Activated CD8-positive, alpha-beta memory T cell treated with anti-CD3 and anti-CD28 coated beads, Interleukin-2, amount 10 ng/mL, durations not matched to agents 7 days and 5 days (primary cell): ENCODE measurements around the gene SLMAP. TPM values are rescaled to one million over a fixed set of nuclear protein-coding genes. Genes with fewer than 3 reads are reported as not detected.

ENCODE experiments used
- ATAC-seq: fragments of 150-1000 bp; cut with Tn5 transposase; one replicate; pipeline ENCODE4 v1.10.0; 2021; ENCODE audit warnings: moderate library complexity
- CTCF ChIA-PET: fragments of 350-600 bp; sonication (Branson Sonifier 250); formaldehyde crosslinking; loops from one replicate; lab custom pipeline; 2021; ENCODE audit warnings: antibody characterized with exemption; lab: Charles Lee
- DNase-seq: peaks from one replicate; pipeline ENCODE4 v3.0.0-alpha.2; 2020
- H3K27ac Mint-ChIP-seq: one replicate; pipeline ENCODE4 v1.8.0; 2021; ENCODE audit warnings: mild to moderate bottlenecking, mixed read lengths
- H3K27me3 Mint-ChIP-seq: one replicate; pipeline ENCODE4 v1.8.0; 2021; ENCODE audit warnings: mixed read lengths
- H3K36me3 Mint-ChIP-seq: one replicate; pipeline ENCODE4 v1.8.0; 2021; ENCODE audit warnings: mild to moderate bottlenecking, mixed read lengths
- H3K4me1 Mint-ChIP-seq: one replicate; pipeline ENCODE4 v1.8.0; 2021; ENCODE audit warnings: mixed read lengths
- H3K4me3 Mint-ChIP-seq: one replicate; pipeline ENCODE4 v1.8.0; 2021; ENCODE audit warnings: mild to moderate bottlenecking, moderate library complexity, mixed read lengths
- H3K9me3 Mint-ChIP-seq: one replicate; pipeline ENCODE4 v1.8.0; 2022; ENCODE audit warnings: low read depth, mixed read lengths
- total RNA-seq, 2 experiments: library from RNA; stranded (reverse); gene quantifications; one replicate each; pipeline ENCODE4 v1.2.3, GENCODE V29; 2021

SLMAP gene
- total RNA-seq, 2 experiments from 2014 or later: 57.6 to 69.6 TPM

- Mint-ChIP-seq H3K27ac (no peak overlapping the region), H3K36me3 (no peaks in the 10 kb centered on the region), H3K4me3 (no peak overlapping the region), H3K4me1 (peaks cover 3% of the 10 kb centered on the region), H3K27me3 (no peaks in the 10 kb centered on the region), H3K9me3 (no peaks in the 10 kb centered on the region)
- ATAC-seq (no peak), DNase-seq (no peak)
- CTCF ChIA-PET: no interaction called here
Observed at GRCh38 chr3:57966829-57967228, 210.7 kb downstream of the SLMAP start.

GRCh38 chr3:57967590-57967989 lies 211.5 kb downstream of the SLMAP start:
- Mint-ChIP-seq H3K4me3 (no peak overlapping the region), H3K27me3 (no peaks in the 10 kb centered on the region), H3K36me3 (no peaks in the 10 kb centered on the region), H3K27ac (no peak overlapping the region), H3K9me3 (no peaks in the 10 kb centered on the region), H3K4me1 (peaks cover 8% of the 10 kb centered on the region)
- no peak for DNase-seq
- CTCF ChIA-PET: no interaction called here
- no peak for ATAC-seq

GRCh38 chr3:57968501-57968900 lies 212.4 kb downstream of the SLMAP start:
- Mint-ChIP-seq H3K4me1 (peaks cover 8% of the 10 kb centered on the region), H3K4me3 (no peak overlapping the region), H3K36me3 (no peaks in the 10 kb centered on the region), H3K27me3 (no peaks in the 10 kb centered on the region), H3K9me3 (no peaks in the 10 kb centered on the region), H3K27ac (no peak overlapping the region)
- ATAC-seq (no peak), DNase-seq (no peak)
- CTCF ChIA-PET: interaction anchor here (0.6 kb wide), 1 partner anchor 293 kb away, joined by 3 read pairs; no protein-coding TSS in a partner anchor

- CTCF ChIA-PET: no interaction called here
- H3K27me3 Mint-ChIP-seq: no peaks in the 10 kb centered on the region
Observed at GRCh38 chr3:57971975-57972374, 215.9 kb downstream of the SLMAP start.

GRCh38 chr3:57972531-57973111 lies 216.5 kb downstream of the SLMAP start:
- CTCF ChIA-PET: interaction anchor here (1.1 kb wide), 1 partner anchor 35 kb away, joined by 3 read pairs; no protein-coding TSS in a partner anchor
- ATAC-seq (no peak), DNase-seq (no peak)
- Mint-ChIP-seq H3K36me3 (no peaks in the 10 kb centered on the region), H3K4me3 (no peak overlapping the region), H3K4me1 (peaks cover 8% of the 10 kb centered on the region), H3K27ac (no peak overlapping the region), H3K9me3 (no peaks in the 10 kb centered on the region), H3K27me3 (no peaks in the 10 kb centered on the region)

More at GRCh38 chr3:57971975-57972374, 215.9 kb downstream of the SLMAP start:
- H3K9me3 Mint-ChIP-seq: no peaks in the 10 kb centered on the region
- DNase-seq (no peak), ATAC-seq (no peak)
- H3K4me3 Mint-ChIP-seq: no peak overlapping the region
- H3K27ac Mint-ChIP-seq: no peak overlapping the region
- H3K4me1 Mint-ChIP-seq: peaks cover 8% of the 10 kb centered on the region
- no peaks in the 10 kb centered on the region for H3K36me3 Mint-ChIP-seq

GRCh38 chr3:57973715-57974477 lies 217.8 kb downstream of the SLMAP start:
- Mint-ChIP-seq H3K27me3 (no peaks in the 10 kb centered on the region), H3K4me1 (peaks cover 6% of the 10 kb centered on the region), H3K4me3 (no peak overlapping the region), H3K9me3 (no peaks in the 10 kb centered on the region), H3K27ac (no peak overlapping the region), H3K36me3 (no peaks in the 10 kb centered on the region)
- ATAC-seq (no peak), DNase-seq (no peak)
- CTCF ChIA-PET: interaction anchor here (0.6 kb wide), 1 partner anchor 232 kb away, joined by 3 read pairs; no protein-coding TSS in a partner anchor

GRCh38 chr3:57974796-57975388 lies 218.8 kb downstream of the SLMAP start:
- no peak overlapping the region for H3K27ac Mint-ChIP-seq
- DNase-seq (no peak), ATAC-seq (no peak)
- H3K36me3 Mint-ChIP-seq: no peaks in the 10 kb centered on the region
- H3K9me3 Mint-ChIP-seq: no peaks in the 10 kb centered on the region
- H3K4me1 Mint-ChIP-seq: peaks cover 6% of the 10 kb centered on the region
- CTCF ChIA-PET: interaction anchor here (0.6 kb wide), 1 partner anchor 233 kb away, joined by 3 read pairs; no protein-coding TSS in a partner anchor
- no peaks in the 10 kb centered on the region for H3K27me3 Mint-ChIP-seq
- no peak overlapping the region for H3K4me3 Mint-ChIP-seq

- Mint-ChIP-seq H3K4me1 (peaks cover 5% of the 10 kb centered on the region), H3K36me3 (no peaks in the 10 kb centered on the region), H3K27me3 (no peaks in the 10 kb centered on the region), H3K4me3 (no peak overlapping the region), H3K27ac (no peak overlapping the region), H3K9me3 (no peaks in the 10 kb centered on the region)
- ATAC-seq: no peak
- DNase-seq: no peak
- CTCF ChIA-PET: interaction anchor here (1.0 kb wide), 1 partner anchor 30 kb away, joined by 4 read pairs; no protein-coding TSS in a partner anchor
Observed at GRCh38 chr3:57977818-57978235, 221.7 kb downstream of the SLMAP start.

GRCh38 chr3:57978316-57978715 lies 222.2 kb downstream of the SLMAP start:
- H3K4me1 Mint-ChIP-seq: peaks cover 8% of the 10 kb centered on the region
- ATAC-seq (no peak), DNase-seq (no peak)
- H3K4me3 Mint-ChIP-seq: no peak overlapping the region
- no peak overlapping the region for H3K27ac Mint-ChIP-seq
- no peaks in the 10 kb centered on the region for H3K9me3 Mint-ChIP-seq
- H3K27me3 Mint-ChIP-seq: no peaks in the 10 kb centered on the region
- H3K36me3 Mint-ChIP-seq: no peaks in the 10 kb centered on the region
- CTCF ChIA-PET: interaction anchor here (1.0 kb wide), 1 partner anchor 29 kb away, joined by 4 read pairs; no protein-coding TSS in a partner anchor

Other genes starting within 250 kb of the SLMAP start
- gene DNAH12, start 212.0 kb upstream of the SLMAP start, total RNA-seq: under 1 TPM in 1 of 2 experiments, not detected in 1; 0.06 TPM
- gene PDE12, start 200.0 kb upstream of the SLMAP start, total RNA-seq: 10 to 100 TPM; 30.3 to 36.5 TPM
- 10 to 100 TPM; 51.3 to 61.6 TPM for gene ARF4, start 159.0 kb upstream of the SLMAP start, total RNA-seq
- 10 to 100 TPM; 15.7 to 22.3 TPM for gene DENND6A, start 63.2 kb upstream of the SLMAP start, total RNA-seq